HepG2 (cell line): Measurements from ENCODE around the gene BAZ1B.
"Not testable (repeated sequence)": the region's sequence is repeated elsewhere in the genome, so short reads cannot be mapped to it uniquely, and the experiment has no call there.

Experiments used
- CEBPB ChIP-seq: IDR thresholded peaks from 2 replicates; pipeline ENCODE4 v1.6.1; 2011; ENCODE audit warnings: low read depth, low read length, improper control_type of control experiment, borderline replicate concordance
- GTF2F1 ChIP-seq: fragments of 150-350 bp; IDR thresholded peaks from 2 replicates; pipeline ENCODE4 v1.6.1; 2014; ENCODE audit warnings: low read length
- GTF3A ChIP-seq: sonication (generic); formaldehyde crosslinking; conservative IDR thresholded peaks from 2 replicates; pipeline ENCODE4 v1.4.0; 2020; ENCODE audit warnings: mild to moderate bottlenecking, missing genetic modification reagents
- MYNN ChIP-seq: sonication (generic); formaldehyde crosslinking; IDR thresholded peaks from 2 replicates; pipeline ENCODE4 v1.4.0; 2020; ENCODE audit warnings: mild to moderate bottlenecking, low read depth, missing genetic modification reagents
- SP1 ChIP-seq, 2 experiments: fragments of 450-650 bp in 1 of 2; sonication (generic) in 1 of 2; formaldehyde crosslinking in 1 of 2; IDR thresholded peaks; 2 replicates each; pipeline versions ENCODE4 v1.4.0 to v1.6.1; 2016 to 2020; ENCODE audit warnings: missing genetic modification reagents in 1 of 2
- TAF15 ChIP-seq: fragments of 200-400 bp; formaldehyde crosslinking; IDR thresholded peaks from one replicate; pipeline ENCODE4 v1.6.1; 2018; ENCODE audit warnings: mild to moderate bottlenecking, low read depth, low read length; ENCODE audit not compliant: poor library complexity, severe bottlenecking
- ZNF746 ChIP-seq: sonication (generic); formaldehyde crosslinking; IDR thresholded peaks from 2 replicates; pipeline ENCODE4 v1.8.0; 2022; ENCODE audit warnings: mild to moderate bottlenecking, missing genetic modification reagents
- TF ChIP-seq, protein P1 (sequence below): sonication (generic); formaldehyde crosslinking; IDR thresholded peaks from 2 replicates; pipeline ENCODE4 v1.4.0; 2020; ENCODE audit warnings: mild to moderate bottlenecking, missing genetic modification reagents
- TF ChIP-seq, protein P2 (sequence below): sonication (generic); formaldehyde crosslinking; IDR thresholded peaks from 2 replicates; pipeline ENCODE4 v1.4.0; 2020; ENCODE audit warnings: low read depth, missing genetic modification reagents
- TF ChIP-seq, protein P3 (sequence below): sonication (generic); formaldehyde crosslinking; conservative IDR thresholded peaks from 2 replicates; pipeline ENCODE4 v1.5.0; 2020; ENCODE audit warnings: missing genetic modification reagents
- TF ChIP-seq, protein P4 (sequence below): sonication (generic); formaldehyde crosslinking; IDR thresholded peaks from 2 replicates; pipeline ENCODE4 v1.5.0; 2020; ENCODE audit warnings: mild to moderate bottlenecking, missing genetic modification reagents, moderate library complexity

DNA sequence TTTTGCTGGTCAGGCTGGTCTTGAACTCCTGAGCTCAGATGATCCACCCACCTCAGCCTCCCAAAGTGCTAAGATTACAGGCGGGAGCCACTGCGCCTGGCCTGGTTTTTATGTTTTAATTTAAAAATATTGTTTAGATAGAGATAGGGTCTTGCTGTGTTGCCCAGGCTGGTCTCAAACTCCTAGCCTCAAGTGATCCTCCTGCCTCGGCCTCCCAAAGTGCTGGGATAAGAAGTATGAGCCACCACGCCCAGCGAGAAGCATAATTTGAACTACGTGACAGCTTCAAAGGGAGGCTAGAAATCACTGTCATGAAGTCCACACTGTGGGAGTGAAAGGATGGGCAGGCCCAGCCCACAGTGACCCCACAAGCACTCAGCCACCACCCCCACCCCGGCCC lies 13.8 kb upstream of the BAZ1B start:
- TF ChIP-seq MYNN (CRISPR knock-in tag); GTF3A; TAF15; GTF2F1; CEBPB; SP1 (IDR thresholded peaks at IDR 0.05); SP1 (CRISPR knock-in tag; IDR thresholded peaks at IDR 0.05); ZNF746 (CRISPR knock-in tag): not testable (repeated sequence)
- TF ChIP-seq, protein P1, sequence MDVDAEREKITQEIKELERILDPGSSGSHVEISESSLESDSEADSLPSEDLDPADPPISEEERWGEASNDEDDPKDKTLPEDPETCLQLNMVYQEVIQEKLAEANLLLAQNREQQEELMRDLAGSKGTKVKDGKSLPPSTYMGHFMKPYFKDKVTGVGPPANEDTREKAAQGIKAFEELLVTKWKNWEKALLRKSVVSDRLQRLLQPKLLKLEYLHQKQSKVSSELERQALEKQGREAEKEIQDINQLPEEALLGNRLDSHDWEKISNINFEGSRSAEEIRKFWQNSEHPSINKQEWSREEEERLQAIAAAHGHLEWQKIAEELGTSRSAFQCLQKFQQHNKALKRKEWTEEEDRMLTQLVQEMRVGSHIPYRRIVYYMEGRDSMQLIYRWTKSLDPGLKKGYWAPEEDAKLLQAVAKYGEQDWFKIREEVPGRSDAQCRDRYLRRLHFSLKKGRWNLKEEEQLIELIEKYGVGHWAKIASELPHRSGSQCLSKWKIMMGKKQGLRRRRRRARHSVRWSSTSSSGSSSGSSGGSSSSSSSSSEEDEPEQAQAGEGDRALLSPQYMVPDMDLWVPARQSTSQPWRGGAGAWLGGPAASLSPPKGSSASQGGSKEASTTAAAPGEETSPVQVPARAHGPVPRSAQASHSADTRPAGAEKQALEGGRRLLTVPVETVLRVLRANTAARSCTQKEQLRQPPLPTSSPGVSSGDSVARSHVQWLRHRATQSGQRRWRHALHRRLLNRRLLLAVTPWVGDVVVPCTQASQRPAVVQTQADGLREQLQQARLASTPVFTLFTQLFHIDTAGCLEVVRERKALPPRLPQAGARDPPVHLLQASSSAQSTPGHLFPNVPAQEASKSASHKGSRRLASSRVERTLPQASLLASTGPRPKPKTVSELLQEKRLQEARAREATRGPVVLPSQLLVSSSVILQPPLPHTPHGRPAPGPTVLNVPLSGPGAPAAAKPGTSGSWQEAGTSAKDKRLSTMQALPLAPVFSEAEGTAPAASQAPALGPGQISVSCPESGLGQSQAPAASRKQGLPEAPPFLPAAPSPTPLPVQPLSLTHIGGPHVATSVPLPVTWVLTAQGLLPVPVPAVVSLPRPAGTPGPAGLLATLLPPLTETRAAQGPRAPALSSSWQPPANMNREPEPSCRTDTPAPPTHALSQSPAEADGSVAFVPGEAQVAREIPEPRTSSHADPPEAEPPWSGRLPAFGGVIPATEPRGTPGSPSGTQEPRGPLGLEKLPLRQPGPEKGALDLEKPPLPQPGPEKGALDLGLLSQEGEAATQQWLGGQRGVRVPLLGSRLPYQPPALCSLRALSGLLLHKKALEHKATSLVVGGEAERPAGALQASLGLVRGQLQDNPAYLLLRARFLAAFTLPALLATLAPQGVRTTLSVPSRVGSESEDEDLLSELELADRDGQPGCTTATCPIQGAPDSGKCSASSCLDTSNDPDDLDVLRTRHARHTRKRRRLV, result not testable (repeated sequence)
- TF ChIP-seq, protein P2, sequence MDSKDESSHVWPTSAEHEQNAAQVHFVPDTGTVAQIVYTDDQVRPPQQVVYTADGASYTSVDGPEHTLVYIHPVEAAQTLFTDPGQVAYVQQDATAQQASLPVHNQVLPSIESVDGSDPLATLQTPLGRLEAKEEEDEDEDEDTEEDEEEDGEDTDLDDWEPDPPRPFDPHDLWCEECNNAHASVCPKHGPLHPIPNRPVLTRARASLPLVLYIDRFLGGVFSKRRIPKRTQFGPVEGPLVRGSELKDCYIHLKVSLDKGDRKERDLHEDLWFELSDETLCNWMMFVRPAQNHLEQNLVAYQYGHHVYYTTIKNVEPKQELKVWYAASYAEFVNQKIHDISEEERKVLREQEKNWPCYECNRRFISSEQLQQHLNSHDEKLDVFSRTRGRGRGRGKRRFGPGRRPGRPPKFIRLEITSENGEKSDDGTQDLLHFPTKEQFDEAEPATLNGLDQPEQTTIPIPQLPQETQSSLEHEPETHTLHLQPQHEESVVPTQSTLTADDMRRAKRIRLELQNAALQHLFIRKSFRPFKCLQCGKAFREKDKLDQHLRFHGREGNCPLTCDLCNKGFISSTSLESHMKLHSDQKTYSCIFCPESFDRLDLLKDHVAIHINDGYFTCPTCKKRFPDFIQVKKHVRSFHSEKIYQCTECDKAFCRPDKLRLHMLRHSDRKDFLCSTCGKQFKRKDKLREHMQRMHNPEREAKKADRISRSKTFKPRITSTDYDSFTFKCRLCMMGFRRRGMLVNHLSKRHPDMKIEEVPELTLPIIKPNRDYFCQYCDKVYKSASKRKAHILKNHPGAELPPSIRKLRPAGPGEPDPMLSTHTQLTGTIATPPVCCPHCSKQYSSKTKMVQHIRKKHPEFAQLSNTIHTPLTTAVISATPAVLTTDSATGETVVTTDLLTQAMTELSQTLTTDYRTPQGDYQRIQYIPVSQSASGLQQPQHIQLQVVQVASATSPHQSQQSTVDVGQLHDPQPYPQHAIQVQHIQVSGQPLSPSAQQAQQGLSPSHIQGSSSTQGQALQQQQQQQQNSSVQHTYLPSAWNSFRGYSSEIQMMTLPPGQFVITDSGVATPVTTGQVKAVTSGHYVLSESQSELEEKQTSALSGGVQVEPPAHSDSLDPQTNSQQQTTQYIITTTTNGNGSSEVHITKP (CRISPR knock-in tag), result not testable (repeated sequence)
- TF ChIP-seq, protein P3, sequence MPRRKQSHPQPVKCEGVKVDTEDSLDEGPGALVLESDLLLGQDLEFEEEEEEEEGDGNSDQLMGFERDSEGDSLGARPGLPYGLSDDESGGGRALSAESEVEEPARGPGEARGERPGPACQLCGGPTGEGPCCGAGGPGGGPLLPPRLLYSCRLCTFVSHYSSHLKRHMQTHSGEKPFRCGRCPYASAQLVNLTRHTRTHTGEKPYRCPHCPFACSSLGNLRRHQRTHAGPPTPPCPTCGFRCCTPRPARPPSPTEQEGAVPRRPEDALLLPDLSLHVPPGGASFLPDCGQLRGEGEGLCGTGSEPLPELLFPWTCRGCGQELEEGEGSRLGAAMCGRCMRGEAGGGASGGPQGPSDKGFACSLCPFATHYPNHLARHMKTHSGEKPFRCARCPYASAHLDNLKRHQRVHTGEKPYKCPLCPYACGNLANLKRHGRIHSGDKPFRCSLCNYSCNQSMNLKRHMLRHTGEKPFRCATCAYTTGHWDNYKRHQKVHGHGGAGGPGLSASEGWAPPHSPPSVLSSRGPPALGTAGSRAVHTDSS, result not testable (repeated sequence)
- TF ChIP-seq, protein P4, sequence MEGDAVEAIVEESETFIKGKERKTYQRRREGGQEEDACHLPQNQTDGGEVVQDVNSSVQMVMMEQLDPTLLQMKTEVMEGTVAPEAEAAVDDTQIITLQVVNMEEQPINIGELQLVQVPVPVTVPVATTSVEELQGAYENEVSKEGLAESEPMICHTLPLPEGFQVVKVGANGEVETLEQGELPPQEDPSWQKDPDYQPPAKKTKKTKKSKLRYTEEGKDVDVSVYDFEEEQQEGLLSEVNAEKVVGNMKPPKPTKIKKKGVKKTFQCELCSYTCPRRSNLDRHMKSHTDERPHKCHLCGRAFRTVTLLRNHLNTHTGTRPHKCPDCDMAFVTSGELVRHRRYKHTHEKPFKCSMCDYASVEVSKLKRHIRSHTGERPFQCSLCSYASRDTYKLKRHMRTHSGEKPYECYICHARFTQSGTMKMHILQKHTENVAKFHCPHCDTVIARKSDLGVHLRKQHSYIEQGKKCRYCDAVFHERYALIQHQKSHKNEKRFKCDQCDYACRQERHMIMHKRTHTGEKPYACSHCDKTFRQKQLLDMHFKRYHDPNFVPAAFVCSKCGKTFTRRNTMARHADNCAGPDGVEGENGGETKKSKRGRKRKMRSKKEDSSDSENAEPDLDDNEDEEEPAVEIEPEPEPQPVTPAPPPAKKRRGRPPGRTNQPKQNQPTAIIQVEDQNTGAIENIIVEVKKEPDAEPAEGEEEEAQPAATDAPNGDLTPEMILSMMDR (CRISPR knock-in tag), result not testable (repeated sequence)
